Body of pancreas (tissue), 4 donors: ENCODE measurements around the gene ICE1.

Experiments used
- POLR2A ChIP-seq, 3 donors: fragments of 450-650 bp; IDR thresholded peaks; one replicate each; pipeline ENCODE4 v1.6.1; 2016; ENCODE audit warnings: antibody characterized with exemption in 3 of 3, mild to moderate bottlenecking in 2 of 3
- TF ChIP-seq, protein P1 (sequence below), 7 experiments: fragments of 450-650 bp in 4 of 7; fragments of 200-600 bp in 3 of 7; sonication (generic) in 3 of 7; IDR thresholded peaks; one replicate each; pipeline ENCODE4 v1.5.1; 2016 to 2019; ENCODE audit warnings: antibody characterized with exemption in 7 of 7

DNA sequence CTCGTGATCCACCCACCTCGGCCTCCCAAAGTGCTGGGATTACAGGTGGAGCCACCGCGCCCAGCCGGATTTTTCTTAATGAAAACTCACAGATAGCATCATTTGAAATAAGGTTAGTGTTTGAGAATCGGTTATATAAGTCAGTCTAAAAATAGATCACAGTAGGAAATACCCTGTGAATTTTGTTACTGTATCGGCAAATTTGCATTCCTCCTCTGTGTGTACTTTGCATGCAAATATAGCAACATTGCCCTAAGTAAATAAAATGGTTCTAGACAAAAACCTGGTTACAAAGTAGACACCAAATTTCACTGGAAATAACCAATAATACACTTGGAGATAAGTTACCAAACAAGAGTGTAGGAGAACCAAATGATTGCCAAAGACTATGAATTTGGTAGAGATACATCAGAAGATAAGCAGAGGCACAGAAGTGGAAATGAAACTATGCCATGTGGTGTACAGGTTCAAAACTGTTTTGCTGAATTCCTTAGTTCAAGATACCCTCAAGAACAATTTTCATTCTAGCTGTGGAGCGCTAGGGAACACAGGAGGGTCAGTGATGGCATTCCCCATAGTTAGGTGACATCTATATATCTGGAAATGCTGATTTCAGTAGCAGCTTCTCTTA is 58.1 kb downstream of the ICE1 start:
- TF ChIP-seq, protein P1, sequence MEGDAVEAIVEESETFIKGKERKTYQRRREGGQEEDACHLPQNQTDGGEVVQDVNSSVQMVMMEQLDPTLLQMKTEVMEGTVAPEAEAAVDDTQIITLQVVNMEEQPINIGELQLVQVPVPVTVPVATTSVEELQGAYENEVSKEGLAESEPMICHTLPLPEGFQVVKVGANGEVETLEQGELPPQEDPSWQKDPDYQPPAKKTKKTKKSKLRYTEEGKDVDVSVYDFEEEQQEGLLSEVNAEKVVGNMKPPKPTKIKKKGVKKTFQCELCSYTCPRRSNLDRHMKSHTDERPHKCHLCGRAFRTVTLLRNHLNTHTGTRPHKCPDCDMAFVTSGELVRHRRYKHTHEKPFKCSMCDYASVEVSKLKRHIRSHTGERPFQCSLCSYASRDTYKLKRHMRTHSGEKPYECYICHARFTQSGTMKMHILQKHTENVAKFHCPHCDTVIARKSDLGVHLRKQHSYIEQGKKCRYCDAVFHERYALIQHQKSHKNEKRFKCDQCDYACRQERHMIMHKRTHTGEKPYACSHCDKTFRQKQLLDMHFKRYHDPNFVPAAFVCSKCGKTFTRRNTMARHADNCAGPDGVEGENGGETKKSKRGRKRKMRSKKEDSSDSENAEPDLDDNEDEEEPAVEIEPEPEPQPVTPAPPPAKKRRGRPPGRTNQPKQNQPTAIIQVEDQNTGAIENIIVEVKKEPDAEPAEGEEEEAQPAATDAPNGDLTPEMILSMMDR (IDR thresholded peaks at IDR 0.05), result no peak
- no peak for TF ChIP-seq POLR2A (IDR thresholded peaks at IDR 0.05)
